T-helper 22 cell (primary cell): ENCODE measurements around the gene KCTD4.
"Not testable (repeated sequence)": the region's sequence is repeated elsewhere in the genome, so short reads cannot be mapped to it uniquely, and the experiment has no call there.

Experiments
- DNase-seq: peaks from one replicate; pipeline ENCODE4 v3.0.0-alpha.2; 2020; ENCODE audit warnings: low read depth

Gene KCTD4

GRCh38 chr13:45215392-45216077 lies 14.7 kb upstream of the KCTD4 start:
- no peak for DNase-seq

DNA sequence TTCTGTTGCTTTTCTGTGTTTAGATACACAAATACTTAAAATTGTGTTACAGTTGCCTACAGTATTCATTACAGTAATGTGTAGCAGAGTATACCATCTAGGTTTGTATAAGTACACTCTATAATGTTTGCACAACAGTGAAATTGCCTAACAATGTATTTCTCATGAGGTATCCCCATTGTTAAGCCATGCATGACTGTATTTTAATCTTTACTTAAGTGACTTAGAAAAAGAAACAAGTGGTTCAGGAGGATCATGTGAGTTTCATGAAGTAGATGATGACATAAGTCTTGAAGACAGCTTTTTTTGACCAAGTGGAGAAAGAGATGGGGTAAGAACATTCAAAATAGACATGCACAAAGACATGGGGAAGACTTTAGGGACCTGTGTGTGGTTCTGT lies 8.4 kb upstream of the KCTD4 start:
- DNase-seq, result no peak

DNA sequence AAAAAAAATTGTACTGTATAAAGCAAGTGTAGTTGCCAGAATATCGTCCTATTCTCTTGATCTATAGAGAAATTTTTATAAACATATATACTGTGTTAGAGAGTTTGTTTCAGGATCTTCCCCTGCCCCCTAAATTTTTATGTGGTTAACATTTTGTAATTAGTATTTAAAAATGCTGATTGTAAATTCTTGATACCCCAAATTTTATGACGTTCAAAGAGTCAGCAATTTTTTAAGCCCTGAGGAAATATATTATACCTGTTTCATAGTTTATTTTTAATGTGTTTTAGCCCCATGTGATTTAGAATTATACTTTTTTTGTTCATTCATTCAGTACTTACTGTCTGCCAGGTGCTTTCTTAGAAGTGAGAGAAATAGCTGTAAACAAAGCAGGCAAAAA lies 7.3 kb upstream of the KCTD4 start:
- DNase-seq, result no peak

GRCh38 chr13:45207319-45207718 lies 6.5 kb upstream of the KCTD4 start:
- DNase-seq, result no peak

DNA sequence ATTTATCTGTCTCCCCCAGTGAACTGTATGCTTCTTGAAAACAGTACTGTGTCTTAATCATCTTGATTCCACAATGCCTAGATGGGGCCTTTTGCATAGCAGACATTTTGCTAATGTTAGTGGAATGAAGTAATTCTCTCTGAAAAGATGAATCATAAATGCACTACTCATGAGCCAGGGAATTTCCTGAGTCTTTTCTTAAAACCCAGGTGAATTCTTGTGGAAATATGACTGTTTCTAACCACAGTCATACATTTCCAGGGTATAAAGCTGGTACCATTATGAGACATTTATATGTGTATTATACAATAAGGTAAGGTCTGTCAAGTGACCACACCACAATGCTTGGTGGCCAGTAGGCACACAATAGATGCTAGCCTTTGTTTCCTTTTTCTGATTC lies 5.5 kb upstream of the KCTD4 start:
- DNase-seq, result no peak

- DNase-seq, result no peak
Observed at GRCh38 chr13:45205124-45205523, 4.3 kb upstream of the KCTD4 start.

DNA sequence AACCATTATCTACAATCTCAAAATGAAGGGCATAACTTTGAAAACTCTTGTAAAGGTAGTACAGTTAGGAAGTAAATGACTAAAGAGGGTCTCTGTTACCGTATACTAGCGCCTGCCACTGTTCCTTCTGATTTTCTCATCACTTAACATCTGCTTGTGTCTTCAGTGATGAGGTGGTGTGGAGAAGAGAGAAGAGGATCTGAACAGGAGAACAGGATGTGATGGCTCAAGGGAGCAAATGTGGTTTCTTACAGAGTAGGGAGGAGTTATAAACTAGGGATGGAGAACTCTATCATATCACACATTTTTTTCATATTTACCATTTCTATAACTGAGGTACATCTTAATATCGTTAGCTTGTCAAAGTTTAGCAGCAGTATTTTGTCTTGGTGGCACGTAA lies 1.1 kb downstream of the KCTD4 start:
- DNase-seq, result no peak

DNA sequence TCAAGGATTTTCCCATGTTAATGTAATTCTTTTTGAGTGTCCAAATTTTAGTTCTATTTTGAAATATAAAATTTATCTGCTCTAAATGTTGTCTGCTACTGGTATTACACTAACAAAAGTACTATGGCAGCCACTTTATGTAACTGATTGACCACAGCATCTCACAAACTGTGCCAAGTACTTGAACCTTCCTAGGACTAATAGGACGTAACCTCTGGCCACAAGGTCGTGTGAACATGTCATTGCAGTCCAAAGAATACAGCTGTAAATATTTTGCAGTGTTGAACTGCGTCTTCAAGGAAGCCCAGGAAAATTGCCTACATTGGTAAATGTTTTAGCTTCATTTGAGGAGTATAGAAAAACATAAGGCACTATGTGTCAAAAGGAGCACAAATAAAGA lies 1.9 kb downstream of the KCTD4 start:
- no peak for DNase-seq

GRCh38 chr13:45198041-45198440 lies 2.8 kb downstream of the KCTD4 start:
- DNase-seq, result no peak

GRCh38 chr13:45196622-45197021 lies 4.2 kb downstream of the KCTD4 start:
- no peak for DNase-seq

GRCh38 chr13:45196096-45196495 lies 4.7 kb downstream of the KCTD4 start:
- no peak for DNase-seq

DNA sequence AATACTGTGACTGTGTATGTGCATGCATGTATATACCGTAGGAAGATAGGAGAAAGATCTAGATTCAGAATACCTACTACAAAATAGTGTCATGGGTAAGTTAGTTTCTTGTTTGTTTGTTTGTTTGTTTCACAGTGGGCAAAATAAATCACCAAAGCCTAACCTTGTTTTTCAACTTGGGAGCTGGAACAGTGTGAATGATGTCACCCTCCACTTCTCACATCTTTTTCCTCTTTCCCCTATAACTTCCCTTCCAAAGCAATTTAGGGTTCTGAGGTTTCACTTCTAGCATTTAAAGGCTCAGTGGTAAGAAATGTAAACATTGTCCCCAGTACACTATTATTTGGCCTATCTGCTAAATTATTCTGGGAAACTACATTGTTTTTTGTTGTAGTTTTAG lies 5.4 kb downstream of the KCTD4 start:
- DNase-seq, result no peak

- DNase-seq, result no peak
Observed at GRCh38 chr13:45194081-45194939, 6.5 kb downstream of the KCTD4 start.

- no peak for DNase-seq
Observed at GRCh38 chr13:45191874-45192273, 9.0 kb downstream of the KCTD4 start.

DNA sequence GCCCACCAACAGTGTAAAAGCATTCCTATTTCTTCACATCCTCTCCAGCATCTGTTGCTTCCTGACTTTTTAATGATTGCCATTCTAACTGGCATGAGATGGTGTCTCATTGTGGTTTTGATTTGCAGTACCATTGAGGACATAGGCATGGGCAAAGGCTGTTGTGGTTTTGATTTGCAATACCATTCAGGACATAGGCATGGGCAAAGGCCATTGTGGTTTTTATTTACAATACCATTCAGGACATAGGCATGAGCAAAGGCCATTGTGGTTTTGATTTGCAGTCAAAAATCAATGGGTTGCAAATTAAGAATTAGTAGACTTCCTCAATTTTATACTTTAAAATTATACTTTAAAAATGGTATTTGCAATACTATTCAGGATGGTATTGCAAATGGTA lies 11.3 kb downstream of the KCTD4 start:
- DNase-seq, result not testable (repeated sequence)

DNA sequence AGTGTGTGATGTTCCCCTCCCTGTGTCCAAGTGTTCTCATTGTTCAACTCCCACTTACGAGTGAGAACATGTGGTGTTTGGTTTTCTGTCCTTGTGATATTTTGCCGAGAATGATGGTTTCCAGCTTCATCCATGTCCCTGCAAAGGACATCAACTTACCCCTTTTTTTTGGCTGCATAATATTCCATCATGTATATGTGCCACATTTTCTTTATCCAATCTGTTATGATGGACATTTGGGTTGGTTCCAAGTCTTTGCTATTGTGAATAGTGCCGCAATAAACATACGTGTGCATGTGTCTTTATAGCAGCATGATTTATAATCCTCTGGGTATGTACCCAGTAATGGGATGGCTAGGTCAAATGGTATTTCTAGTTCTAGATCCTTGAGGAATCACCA lies 11.8 kb downstream of the KCTD4 start:
- DNase-seq, result not testable (repeated sequence)

DNA sequence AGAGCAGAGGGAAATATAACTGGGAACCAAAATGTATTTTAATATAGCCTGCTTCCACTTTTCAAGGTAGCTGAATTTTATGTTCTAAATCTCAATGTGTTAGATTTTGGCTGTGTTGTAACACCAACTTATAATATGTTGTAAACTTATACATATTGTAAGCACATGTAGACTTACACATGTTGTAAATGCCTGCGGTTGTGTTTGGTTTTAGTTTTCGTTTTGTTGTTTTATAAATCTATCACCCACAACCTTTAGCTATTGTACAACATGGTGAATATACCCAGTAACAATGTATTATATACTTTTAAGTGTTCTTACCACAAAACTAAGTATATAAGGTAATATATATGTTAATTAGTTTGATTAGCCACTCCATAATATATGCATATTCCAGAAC lies 15.6 kb downstream of the KCTD4 start:
- no peak for DNase-seq

- DNase-seq, result no peak
Observed at GRCh38 chr13:45184693-45185092, 16.2 kb downstream of the KCTD4 start.

GRCh38 chr13:45180713-45181601 lies 19.9 kb downstream of the KCTD4 start:
- DNase-seq, result no peak

DNA sequence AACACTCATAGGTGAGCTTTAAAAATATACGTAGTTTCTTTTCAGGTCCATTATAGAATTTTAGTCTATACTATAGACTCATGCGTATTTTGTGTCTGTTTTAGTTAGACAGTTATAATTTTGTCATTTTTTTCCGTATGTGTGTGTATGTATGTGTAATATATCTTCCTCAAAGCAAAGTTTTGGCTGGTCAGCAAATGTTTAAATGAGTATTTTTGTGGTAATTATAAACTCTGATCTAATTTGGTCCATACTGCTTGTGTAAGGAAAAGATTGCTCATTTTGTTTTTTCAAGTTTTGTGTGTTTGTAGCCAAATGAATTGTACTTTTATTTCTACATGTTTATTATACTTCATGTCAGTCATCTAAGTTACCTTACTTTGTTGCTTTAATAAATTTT lies 20.5 kb downstream of the KCTD4 start:
- no peak for DNase-seq

- no peak for DNase-seq
Observed at GRCh38 chr13:45179428-45179827, 21.4 kb downstream of the KCTD4 start.

- no peak for DNase-seq
Observed at GRCh38 chr13:45178349-45179162, 22.3 kb downstream of the KCTD4 start.
